Measurements from ENCODE around the gene KCTD21. TPM values are rescaled to one million over a fixed set of nuclear protein-coding genes. Genes with fewer than 3 reads are reported as not detected.

The KCTD21 gene
- total and polyA plus RNA-seq, 2 of the 4 experiments (the other 2 are of a cell fraction) = 12.2 to 12.5 TPM

DNA sequence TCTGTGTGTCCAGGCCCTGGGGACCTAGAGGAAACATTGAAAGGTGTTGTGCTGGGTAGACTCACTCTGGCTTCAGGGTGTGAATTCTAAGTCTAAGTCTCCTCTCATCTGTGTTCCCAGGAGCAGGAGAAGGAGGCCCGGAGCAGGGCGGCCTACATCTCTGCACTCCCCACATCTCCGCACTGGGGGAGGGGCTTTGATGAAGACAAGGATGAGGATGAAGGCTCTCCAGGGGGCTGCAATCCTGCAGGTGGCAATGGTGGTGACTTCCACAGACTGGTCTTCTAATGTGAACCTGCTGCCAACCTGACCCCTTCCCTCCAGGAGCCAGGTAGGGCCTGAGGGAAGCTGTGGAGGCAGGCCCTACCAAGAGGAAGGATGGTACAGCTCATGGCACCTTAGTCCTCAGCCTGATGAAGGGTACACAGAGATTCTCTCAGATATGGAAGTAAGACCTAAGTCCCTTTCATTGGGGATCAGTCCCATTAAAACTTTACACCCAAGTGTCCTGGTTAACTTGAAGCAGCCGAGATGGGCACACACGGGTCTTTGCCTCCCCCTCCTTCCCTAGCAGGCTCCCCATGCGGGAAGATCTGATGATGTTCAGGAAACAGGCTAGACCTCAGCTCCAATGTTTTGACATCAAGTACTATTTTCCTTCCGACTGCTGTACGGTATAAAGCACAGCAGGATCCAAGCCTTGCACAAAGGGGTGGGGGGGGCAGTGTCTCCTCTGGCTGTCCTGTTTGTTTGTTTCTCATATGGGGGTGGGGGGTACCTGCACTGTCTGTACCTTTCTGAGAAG lies 25.3 kb upstream of the KCTD21 start (continued):
- TF ChIP-seq, protein P1, sequence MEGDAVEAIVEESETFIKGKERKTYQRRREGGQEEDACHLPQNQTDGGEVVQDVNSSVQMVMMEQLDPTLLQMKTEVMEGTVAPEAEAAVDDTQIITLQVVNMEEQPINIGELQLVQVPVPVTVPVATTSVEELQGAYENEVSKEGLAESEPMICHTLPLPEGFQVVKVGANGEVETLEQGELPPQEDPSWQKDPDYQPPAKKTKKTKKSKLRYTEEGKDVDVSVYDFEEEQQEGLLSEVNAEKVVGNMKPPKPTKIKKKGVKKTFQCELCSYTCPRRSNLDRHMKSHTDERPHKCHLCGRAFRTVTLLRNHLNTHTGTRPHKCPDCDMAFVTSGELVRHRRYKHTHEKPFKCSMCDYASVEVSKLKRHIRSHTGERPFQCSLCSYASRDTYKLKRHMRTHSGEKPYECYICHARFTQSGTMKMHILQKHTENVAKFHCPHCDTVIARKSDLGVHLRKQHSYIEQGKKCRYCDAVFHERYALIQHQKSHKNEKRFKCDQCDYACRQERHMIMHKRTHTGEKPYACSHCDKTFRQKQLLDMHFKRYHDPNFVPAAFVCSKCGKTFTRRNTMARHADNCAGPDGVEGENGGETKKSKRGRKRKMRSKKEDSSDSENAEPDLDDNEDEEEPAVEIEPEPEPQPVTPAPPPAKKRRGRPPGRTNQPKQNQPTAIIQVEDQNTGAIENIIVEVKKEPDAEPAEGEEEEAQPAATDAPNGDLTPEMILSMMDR (conservative IDR thresholded peaks at IDR 0.05; ENCODE audit: low read depth, low read length) = no peak
- TF ChIP-seq BHLHE40 (IDR thresholded peaks at IDR 0.05; ENCODE audit: low read depth, low read length) (no peak), POLR2A (IDR thresholded peaks at IDR 0.05; ENCODE audit: low read depth, low read length) (no peak)
